Loucy (cell line): Measurements from ENCODE around the gene PKD2L1.

ENCODE experiments used
- H2AFZ ChIP-seq: fragments of 200-600 bp; sonication (generic); 2 replicates; pipeline ENCODE4 v1.6.0; 2016; ENCODE audit warnings: antibody characterized with exemption, mild to moderate bottlenecking, low read length, moderate library complexity
- H3F3A ChIP-seq: fragments of 200-600 bp; 2 replicates; pipeline ENCODE4 v1.6.0; 2016; ENCODE audit warnings: antibody characterized with exemption, low read depth, mild to moderate bottlenecking
- H3K27me3 ChIP-seq: fragments of 200-600 bp; sonication (generic); 2 replicates; pipeline ENCODE4 v1.6.1; 2014; ENCODE audit warnings: low read length, mild to moderate bottlenecking; ENCODE audit not compliant: insufficient read depth, poor library complexity, severe bottlenecking
- H3K36me3 ChIP-seq: fragments of 200-600 bp; sonication (generic); 2 replicates; pipeline ENCODE4 v1.6.1; 2016; ENCODE audit warnings: low read length; ENCODE audit not compliant: insufficient read depth
- H3K4me1 ChIP-seq: fragments of 200-600 bp; sonication (generic); 2 replicates; pipeline ENCODE4 v1.5.1; 2014; ENCODE audit warnings: low read length, mild to moderate bottlenecking; ENCODE audit not compliant: insufficient read depth, poor library complexity, severe bottlenecking
- H3K4me2 ChIP-seq: fragments of 200-600 bp; sonication (generic); 2 replicates; pipeline ENCODE4 v1.6.0; 2014; ENCODE audit warnings: antibody characterized with exemption, low read length, low read depth, mild to moderate bottlenecking; ENCODE audit not compliant: poor library complexity, severe bottlenecking
- H3K4me3 ChIP-seq: fragments of 200-600 bp; sonication (generic); 2 replicates; pipeline ENCODE4 v1.5.1; 2014; ENCODE audit warnings: low read length, mild to moderate bottlenecking, mixed read lengths; ENCODE audit not compliant: poor library complexity, severe bottlenecking
- H3K79me2 ChIP-seq: fragments of 200-600 bp; sonication (generic); 2 replicates; pipeline ENCODE4 v1.6.1; 2014; ENCODE audit warnings: low read length; ENCODE audit not compliant: insufficient read depth
- H3K9ac ChIP-seq: fragments of 200-600 bp; sonication (generic); 2 replicates; pipeline ENCODE4 v1.6.0; 2014; ENCODE audit warnings: mild to moderate bottlenecking, low read depth, low read length, moderate library complexity; ENCODE audit not compliant: poor library complexity, severe bottlenecking
- H3K9me2 ChIP-seq: fragments of 200-600 bp; sonication (generic); replicated peaks from 2 replicates; pipeline ENCODE4 v1.6.1; 2016; ENCODE audit warnings: low read depth, low read length, mixed read lengths
- H3K9me3 ChIP-seq: fragments of 200-600 bp; sonication (generic); 2 replicates; pipeline ENCODE4 v1.6.1; 2014; ENCODE audit warnings: mild to moderate bottlenecking, antibody characterized with exemption, low read length, low read depth; ENCODE audit not compliant: insufficient read depth
- H4K20me1 ChIP-seq: fragments of 200-600 bp; sonication (generic); 2 replicates; pipeline ENCODE4 v1.6.0; 2014; ENCODE audit warnings: antibody characterized with exemption, low read length, mild to moderate bottlenecking; ENCODE audit not compliant: insufficient read depth, poor library complexity, severe bottlenecking
- CTCF ChIP-seq: fragments of 200-600 bp; sonication (generic); conservative IDR thresholded peaks from 2 replicates; pipeline ENCODE4 v1.5.1; 2014; ENCODE audit warnings: mild to moderate bottlenecking, antibody characterized with exemption, low read length
- EZH2phosphoT487 ChIP-seq: fragments of 200-600 bp; IDR thresholded peaks from 2 replicates; pipeline ENCODE4 v1.6.1; 2018; ENCODE audit warnings: antibody characterized with exemption, mild to moderate bottlenecking, moderate library complexity, borderline replicate concordance

The PKD2L1 gene

GRCh38 chr10:100346765-100347567 is 16.9 kb upstream of the PKD2L1 start, which contains the start of gene SCD:
Gene SCD (plus strand): TSS chr10:100347233. CDS start chr10:100347505, 272 bp downstream.
- Histone ChIP-seq H3K79me2 (peaks cover 68% of the 10 kb centered on the region), H2AFZ (peak within 1 kb of the TSS; percentile 44; the same call in 1 of the 2 replicates), H3K9me3 (no peaks in the 10 kb centered on the region), H3F3A (no peaks in the 10 kb centered on the region), H4K20me1 (peaks cover 47% of the 10 kb centered on the region), H3K4me2 (peak within 1 kb of the TSS; percentile 99), H3K36me3 (peaks cover 45% of the 10 kb centered on the region), H3K9me2 (no peaks in the 10 kb centered on the region), H3K4me3 (peak within 1 kb of the TSS; percentile 97), H3K4me1 (peaks cover 57% of the 10 kb centered on the region), H3K27me3 (peaks cover 7% of the 10 kb centered on the region), H3K9ac (peak within 1 kb of the TSS; percentile 99)
- no peak for TF ChIP-seq EZH2phosphoT487

GRCh38 chr10:100346351-100346764 is 16.3 kb upstream of the PKD2L1 start:
- peaks cover 7% of the 10 kb centered on the region for H3K27me3 ChIP-seq
- H3K79me2 ChIP-seq, result peaks cover 61% of the 10 kb centered on the region
- H2AFZ ChIP-seq, result peak overlapping the region; percentile 44; the same call in 1 of the 2 replicates
- peaks cover 41% of the 10 kb centered on the region for H4K20me1 ChIP-seq
- peaks cover 51% of the 10 kb centered on the region for H3K4me1 ChIP-seq
- H3K4me2 ChIP-seq, result peak overlapping the region; percentile 91
- H3K9me2 ChIP-seq, result no peaks in the 10 kb centered on the region
- H3K9ac ChIP-seq, result peak overlapping the region; percentile 99
- no peak for TF ChIP-seq CTCF
- TF ChIP-seq EZH2phosphoT487, result no peak
- H3K4me3 ChIP-seq, result peak overlapping the region; percentile 97
- H3K36me3 ChIP-seq, result peaks cover 39% of the 10 kb centered on the region
- H3F3A ChIP-seq, result no peaks in the 10 kb centered on the region
- no peaks in the 10 kb centered on the region for H3K9me3 ChIP-seq

- no peak for TF ChIP-seq EZH2phosphoT487
- no peak for TF ChIP-seq CTCF
- peak overlapping the region; percentile 97 for H3K4me3 ChIP-seq
- no peaks in the 10 kb centered on the region for H3K9me2 ChIP-seq
- H3K4me1 ChIP-seq, result peaks cover 45% of the 10 kb centered on the region
- H3K79me2 ChIP-seq, result peaks cover 55% of the 10 kb centered on the region
- H3K4me2 ChIP-seq, result peak overlapping the region; percentile 91
- H2AFZ ChIP-seq, result no peak overlapping the region
- peaks cover 33% of the 10 kb centered on the region for H3K36me3 ChIP-seq
- H3F3A ChIP-seq, result no peaks in the 10 kb centered on the region
- no peaks in the 10 kb centered on the region for H3K9me3 ChIP-seq
- peaks cover 35% of the 10 kb centered on the region for H4K20me1 ChIP-seq
- H3K27me3 ChIP-seq, result peaks cover 7% of the 10 kb centered on the region
- H3K9ac ChIP-seq, result peak overlapping the region; percentile 99
Measured at GRCh38 chr10:100345570-100346330, 15.7 kb upstream of the PKD2L1 start.
